Dermis microvascular lymphatic vessel endothelial cell (primary cell): ENCODE results near the gene PKNOX1. TPM values are rescaled to one million over a fixed set of nuclear protein-coding genes. Genes with fewer than 3 reads are reported as not detected.
"Not testable (repeated sequence)": the region's sequence is repeated elsewhere in the genome, so short reads cannot be mapped to it uniquely, and the experiment has no call there.

Experiments
- DNase-seq, 2 donors: peaks; one replicate each; pipeline versions ENCODE4 v3.0.0 to v3.0.0-alpha.2; 2010; ENCODE audit warnings: low read depth in 2 of 2
- total RNA-seq: library from RNA; depleted of rRNA; stranded (reverse); fragments of >200 nt; gene quantifications from 2 replicates; pipeline ENCODE4 v1.2.1, GENCODE V29; 2014

PKNOX1 gene
- total RNA-seq, result 7.8 and 9.6 TPM in 2 replicates

- DNase-seq, result peak; percentile 94 to 99
Measured at GRCh38 chr21:42973991-42974831, at the start of gene PKNOX1. Gene PKNOX1 (plus strand): TSS chr21:42974562. CDS start chr21:43004382, 29,820 bp downstream.

GRCh38 chr21:42925114-42925926 is 49.0 kb upstream of the PKNOX1 start, which contains the start of gene ERVH48-1:
Gene ERVH48-1 (minus strand): TSS chr21:42925630. CDS start chr21:42919006, 6,624 bp downstream.
- no peak for DNase-seq

GRCh38 chr21:42927474-42928200 is 46.7 kb upstream of the PKNOX1 start:
- DNase-seq, result not testable (repeated sequence)

- no peak for DNase-seq
Measured at GRCh38 chr21:42929969-42930368, 44.4 kb upstream of the PKNOX1 start.

- no peak for DNase-seq
Measured at GRCh38 chr21:42931560-42932235, 42.7 kb upstream of the PKNOX1 start.

GRCh38 chr21:42932378-42933136 is 41.8 kb upstream of the PKNOX1 start:
- not testable (repeated sequence) for DNase-seq

- DNase-seq, result not testable (repeated sequence)
Measured at GRCh38 chr21:42933137-42933970, 41.0 kb upstream of the PKNOX1 start.

- DNase-seq, result not testable (repeated sequence)
Measured at GRCh38 chr21:42933973-42934372, 40.4 kb upstream of the PKNOX1 start.

GRCh38 chr21:42936360-42936759 is 38.0 kb upstream of the PKNOX1 start:
- not testable (repeated sequence) for DNase-seq

- DNase-seq, result not testable (repeated sequence)
Measured at GRCh38 chr21:42937034-42937940, 37.1 kb upstream of the PKNOX1 start.

- no peak for DNase-seq
Measured at GRCh38 chr21:42937960-42938605, 36.3 kb upstream of the PKNOX1 start.

- not testable (repeated sequence) for DNase-seq
Measured at GRCh38 chr21:42938606-42938995, 35.8 kb upstream of the PKNOX1 start.

- DNase-seq, result peak; percentile 55 to 74
Measured at GRCh38 chr21:42939582-42940413, 34.6 kb upstream of the PKNOX1 start.

GRCh38 chr21:42941696-42942085 is 32.7 kb upstream of the PKNOX1 start:
- DNase-seq, result no peak

GRCh38 chr21:42942244-42942643 is 32.1 kb upstream of the PKNOX1 start:
- no peak for DNase-seq

GRCh38 chr21:42949094-42949755 is 25.1 kb upstream of the PKNOX1 start:
- DNase-seq, result not testable (repeated sequence)
